ENCODE measurements around the gene UGT1A1. TPM values are rescaled to one million over a fixed set of nuclear protein-coding genes. Genes with fewer than 3 reads are reported as not detected.

UGT1A1 gene
- total RNA-seq, 1 donor from 2014 or later = not detected

DNA sequence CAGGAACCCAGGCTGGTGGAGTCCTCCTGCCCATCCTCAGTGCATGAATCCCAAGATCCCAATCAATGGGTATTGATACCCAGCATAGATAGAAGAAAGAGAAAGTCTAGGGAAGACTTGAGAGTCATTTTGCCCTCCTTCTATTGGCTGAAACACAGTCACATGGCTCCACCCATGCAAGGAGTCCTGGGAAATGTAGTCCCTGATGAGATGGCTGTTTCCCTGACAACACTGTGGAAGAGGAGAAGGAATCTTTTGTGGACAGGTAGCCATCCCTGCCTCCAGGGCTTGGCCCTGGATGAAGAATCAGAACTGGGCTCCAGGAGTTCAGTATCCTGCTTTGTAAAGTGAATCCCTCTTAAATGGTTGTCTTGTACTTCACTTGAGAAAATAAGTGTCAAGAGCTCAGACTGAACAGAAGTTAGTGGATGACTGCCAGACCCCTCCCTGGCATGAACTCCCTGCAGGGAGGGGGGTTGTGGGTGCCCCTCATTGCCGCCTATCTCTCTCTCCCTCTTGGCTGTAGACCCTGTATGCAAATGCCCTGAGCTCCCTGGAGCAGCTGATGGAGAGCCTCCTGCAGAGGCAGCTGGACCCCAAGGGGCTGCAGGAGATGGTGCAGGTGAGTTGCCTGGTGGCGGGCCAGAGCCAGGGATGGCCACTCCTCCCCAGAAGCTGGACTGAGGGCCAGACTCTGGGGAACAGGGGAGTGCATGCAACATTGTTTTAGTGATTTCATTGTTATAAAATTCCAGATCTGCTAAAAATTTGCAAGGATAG lies 54.2 kb downstream of the UGT1A1 start:
- POLR2A ChIA-PET = no interaction called here
- no peak overlapping the region for H3K27ac Mint-ChIP-seq
- no peaks in the 10 kb centered on the region for H3K4me1 Mint-ChIP-seq
- no peak for DNase-seq
- H3K27me3 Mint-ChIP-seq = peaks cover 20% of the 10 kb centered on the region
- intact Hi-C loops (cut with micrococcal nuclease) = no loop called here
- H3K9me3 Mint-ChIP-seq = no peaks in the 10 kb centered on the region
- no peak overlapping the region for H3K4me3 Mint-ChIP-seq
- ATAC-seq (ENCODE audit: low read depth) = no peak
- TF ChIP-seq, protein P1, sequence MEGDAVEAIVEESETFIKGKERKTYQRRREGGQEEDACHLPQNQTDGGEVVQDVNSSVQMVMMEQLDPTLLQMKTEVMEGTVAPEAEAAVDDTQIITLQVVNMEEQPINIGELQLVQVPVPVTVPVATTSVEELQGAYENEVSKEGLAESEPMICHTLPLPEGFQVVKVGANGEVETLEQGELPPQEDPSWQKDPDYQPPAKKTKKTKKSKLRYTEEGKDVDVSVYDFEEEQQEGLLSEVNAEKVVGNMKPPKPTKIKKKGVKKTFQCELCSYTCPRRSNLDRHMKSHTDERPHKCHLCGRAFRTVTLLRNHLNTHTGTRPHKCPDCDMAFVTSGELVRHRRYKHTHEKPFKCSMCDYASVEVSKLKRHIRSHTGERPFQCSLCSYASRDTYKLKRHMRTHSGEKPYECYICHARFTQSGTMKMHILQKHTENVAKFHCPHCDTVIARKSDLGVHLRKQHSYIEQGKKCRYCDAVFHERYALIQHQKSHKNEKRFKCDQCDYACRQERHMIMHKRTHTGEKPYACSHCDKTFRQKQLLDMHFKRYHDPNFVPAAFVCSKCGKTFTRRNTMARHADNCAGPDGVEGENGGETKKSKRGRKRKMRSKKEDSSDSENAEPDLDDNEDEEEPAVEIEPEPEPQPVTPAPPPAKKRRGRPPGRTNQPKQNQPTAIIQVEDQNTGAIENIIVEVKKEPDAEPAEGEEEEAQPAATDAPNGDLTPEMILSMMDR (IDR thresholded peaks at IDR 0.05) = no peak
- H3K36me3 Mint-ChIP-seq (ENCODE audit: low read depth) = no peaks in the 10 kb centered on the region
- CTCF ChIA-PET = no interaction called here

- no peak overlapping the region for H3K27ac Mint-ChIP-seq
- CTCF ChIA-PET = no interaction called here
- H3K4me1 Mint-ChIP-seq = no peaks in the 10 kb centered on the region
- peaks cover 20% of the 10 kb centered on the region for H3K27me3 Mint-ChIP-seq
- DNase-seq = no peak
- TF ChIP-seq, protein P1 (IDR thresholded peaks at IDR 0.05) = no peak
- intact Hi-C loops (cut with micrococcal nuclease) = no loop called here
- POLR2A ChIA-PET = no interaction called here
- H3K4me3 Mint-ChIP-seq = no peak overlapping the region
- no peaks in the 10 kb centered on the region for H3K9me3 Mint-ChIP-seq
- H3K36me3 Mint-ChIP-seq (ENCODE audit: low read depth) = no peaks in the 10 kb centered on the region
- ATAC-seq (ENCODE audit: low read depth) = no peak
Measured at GRCh38 chr2:233815861-233816260, 55.8 kb downstream of the UGT1A1 start.

- POLR2A ChIA-PET = no interaction called here
- Mint-ChIP-seq H3K4me3 (no peak overlapping the region), H3K27ac (no peak overlapping the region), H3K9me3 (no peaks in the 10 kb centered on the region), H3K36me3 (ENCODE audit: low read depth) (no peaks in the 10 kb centered on the region), H3K27me3 (peaks cover 20% of the 10 kb centered on the region), H3K4me1 (no peaks in the 10 kb centered on the region)
- intact Hi-C loops (cut with micrococcal nuclease) = no loop called here
- CTCF ChIA-PET = no interaction called here
- no peak for ATAC-seq (ENCODE audit: low read depth)
- no peak for DNase-seq
- TF ChIP-seq, protein P1 (IDR thresholded peaks at IDR 0.05) = no peak
Measured at GRCh38 chr2:233816334-233816733, 56.3 kb downstream of the UGT1A1 start.

GRCh38 chr2:233816771-233817170 lies 56.7 kb downstream of the UGT1A1 start:
- CTCF ChIA-PET = no interaction called here
- no peaks in the 10 kb centered on the region for H3K4me1 Mint-ChIP-seq
- TF ChIP-seq, protein P1 (IDR thresholded peaks at IDR 0.05) = no peak

DNA sequence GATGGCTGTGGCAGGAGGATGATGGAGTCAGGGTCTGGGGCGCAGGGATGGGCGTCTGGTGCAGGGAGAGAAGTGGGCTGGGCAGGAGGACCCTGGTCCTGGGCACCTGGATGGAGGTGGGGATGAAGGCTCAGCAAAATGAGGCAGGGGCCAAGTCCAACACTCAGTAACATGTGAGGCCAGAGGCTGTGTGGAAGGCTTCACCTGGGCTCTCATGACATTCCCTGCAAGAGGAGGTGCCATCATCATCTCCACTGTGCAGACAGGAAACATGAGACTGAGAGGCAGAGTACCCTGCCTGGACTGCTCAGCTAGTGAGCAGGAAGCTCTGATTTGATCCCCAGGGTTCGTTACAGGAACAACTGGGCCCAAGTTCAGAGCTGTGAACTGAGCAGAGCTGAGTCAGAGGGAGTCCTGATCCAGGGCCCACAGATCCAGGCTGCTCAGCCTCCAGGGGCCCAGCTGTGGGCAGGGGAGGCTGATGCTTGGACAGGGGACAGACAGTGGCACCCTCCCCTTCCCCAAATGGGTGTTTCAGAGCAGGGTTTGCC lies 57.4 kb downstream of the UGT1A1 start:
- DNase-seq (no peak), ATAC-seq (ENCODE audit: low read depth) (no peak)
- Mint-ChIP-seq H3K36me3 (ENCODE audit: low read depth) (no peaks in the 10 kb centered on the region), H3K27me3 (peaks cover 20% of the 10 kb centered on the region), H3K4me3 (no peak overlapping the region), H3K4me1 (no peaks in the 10 kb centered on the region), H3K27ac (no peak overlapping the region), H3K9me3 (no peaks in the 10 kb centered on the region)
- CTCF ChIA-PET = no interaction called here
- intact Hi-C loops (cut with micrococcal nuclease) = no loop called here
- TF ChIP-seq, protein P1 (IDR thresholded peaks at IDR 0.05) = no peak
- POLR2A ChIA-PET = no interaction called here

More at GRCh38 chr2:233816771-233817170, 56.7 kb downstream of the UGT1A1 start:
- no peaks in the 10 kb centered on the region for H3K36me3 Mint-ChIP-seq (ENCODE audit: low read depth)
- no peak overlapping the region for H3K4me3 Mint-ChIP-seq
- no peak for DNase-seq
- no peak for ATAC-seq (ENCODE audit: low read depth)
- POLR2A ChIA-PET = no interaction called here
- H3K9me3 Mint-ChIP-seq = no peaks in the 10 kb centered on the region
- peaks cover 20% of the 10 kb centered on the region for H3K27me3 Mint-ChIP-seq
- intact Hi-C loops (cut with micrococcal nuclease) = no loop called here
- no peak overlapping the region for H3K27ac Mint-ChIP-seq
